Caco-2 (cell line): ENCODE results near the gene GGTLC2. TPM values are rescaled to one million over a fixed set of nuclear protein-coding genes. Genes with fewer than 3 reads are reported as not detected.

Experiments
- BruUV-seq: library from RNA; stranded (reverse); fragments of 400-500 nt; replicated peaks from 2 replicates; lab custom pipeline; 2021; lab: Mats Ljungman, UMichigan
- CTCF ChIA-PET: fragments of 300-600 bp; sonication (Branson Sonifier 250); formaldehyde crosslinking; loops from one replicate; lab custom pipeline; 2022; ENCODE audit warnings: antibody characterized with exemption; lab: Charles Lee
- POLR2A ChIA-PET: fragments of 300-600 bp; sonication (Branson Sonifier 250); formaldehyde crosslinking; loops from one replicate; lab custom pipeline; 2022; ENCODE audit warnings: antibody characterized with exemption; lab: Charles Lee
- DNase-seq, 2 experiments: peaks; one replicate each; pipeline versions ENCODE4 v3.0.0 to v3.0.0-alpha.2; 2020 to 2022
- H3K27me3 ChIP-seq: replicated peaks from 2 replicates; pipeline ENCODE4 v1.6.0; 2011; ENCODE audit warnings: low read length; ENCODE audit not compliant: control insufficient read depth, insufficient read depth
- H3K36me3 ChIP-seq: 2 replicates; pipeline ENCODE4 v1.5.1; 2011; ENCODE audit warnings: low read length; ENCODE audit not compliant: control insufficient read depth, insufficient read depth
- H3K4me1 ChIP-seq: fragments of 250-450 bp; sonication (Bioruptor Pico); 2 replicates; pipeline ENCODE4 v1.5.1; 2020; ENCODE audit warnings: mild to moderate bottlenecking
- H3K4me3 ChIP-seq: 2 replicates; pipeline ENCODE4 v1.5.1; 2011; ENCODE audit warnings: low read depth, mild to moderate bottlenecking, control low read depth, low read length
- H3K9me3 ChIP-seq: fragments of 250-450 bp; sonication (Bioruptor Pico); 2 replicates; pipeline ENCODE4 v1.5.1; 2020; ENCODE audit warnings: mild to moderate bottlenecking, moderate library complexity
- H3K27ac Mint-ChIP-seq: one replicate; pipeline ENCODE4 v1.8.0; 2022; ENCODE audit warnings: mixed read lengths; ENCODE audit not compliant: unreplicated experiment
- H3K27me3 Mint-ChIP-seq: one replicate; pipeline ENCODE4 v1.8.0; 2022; ENCODE audit warnings: mixed read lengths; ENCODE audit not compliant: insufficient read depth, unreplicated experiment
- H3K36me3 Mint-ChIP-seq: one replicate; pipeline ENCODE4 v1.8.0; 2022; ENCODE audit warnings: mild to moderate bottlenecking, mixed read lengths; ENCODE audit not compliant: insufficient read depth, unreplicated experiment
- H3K4me1 Mint-ChIP-seq: one replicate; pipeline ENCODE4 v1.8.0; 2022; ENCODE audit warnings: low read depth, mixed read lengths; ENCODE audit not compliant: unreplicated experiment
- H3K4me3 Mint-ChIP-seq: one replicate; pipeline ENCODE4 v1.8.0; 2022; ENCODE audit warnings: mild to moderate bottlenecking, moderate library complexity, mixed read lengths; ENCODE audit not compliant: unreplicated experiment
- H3K9me3 Mint-ChIP-seq: one replicate; pipeline ENCODE4 v1.8.0; 2022; ENCODE audit warnings: mixed read lengths; ENCODE audit not compliant: unreplicated experiment
- intact Hi-C: fragments of 100-400 bp; cut with micrococcal nuclease; formaldehyde crosslinking; loops from one replicate; pipeline ENCODE4 v1.10.0; 2022; ENCODE audit not compliant: unreplicated experiment
- total RNA-seq: library from RNA; stranded (reverse); gene quantifications from 2 replicates; pipeline ENCODE4 v1.2.3, GENCODE V29; 2022
- TF ChIP-seq, protein P1 (sequence below), 2 experiments: fragments of 200-600 bp in 1 of 2; IDR thresholded peaks; 1 replicate in 1 of 2; 2 replicates in 1 of 2; pipeline versions ENCODE4 v1.5.1 to v1.8.0; 2011 to 2022; ENCODE audit warnings: antibody characterized with exemption in 1 of 2, control low read depth in 1 of 2, inconsistent platforms in 1 of 2, low read depth in 1 of 2, low read length in 1 of 2, mild to moderate bottlenecking in 1 of 2, moderate library complexity in 1 of 2; ENCODE audit not compliant: insufficient read depth in 1 of 2, severe bottlenecking in 1 of 2, unreplicated experiment in 1 of 2

GGTLC2 gene
- total RNA-seq, 1 experiment from 2014 or later: 0.34 TPM

DNA sequence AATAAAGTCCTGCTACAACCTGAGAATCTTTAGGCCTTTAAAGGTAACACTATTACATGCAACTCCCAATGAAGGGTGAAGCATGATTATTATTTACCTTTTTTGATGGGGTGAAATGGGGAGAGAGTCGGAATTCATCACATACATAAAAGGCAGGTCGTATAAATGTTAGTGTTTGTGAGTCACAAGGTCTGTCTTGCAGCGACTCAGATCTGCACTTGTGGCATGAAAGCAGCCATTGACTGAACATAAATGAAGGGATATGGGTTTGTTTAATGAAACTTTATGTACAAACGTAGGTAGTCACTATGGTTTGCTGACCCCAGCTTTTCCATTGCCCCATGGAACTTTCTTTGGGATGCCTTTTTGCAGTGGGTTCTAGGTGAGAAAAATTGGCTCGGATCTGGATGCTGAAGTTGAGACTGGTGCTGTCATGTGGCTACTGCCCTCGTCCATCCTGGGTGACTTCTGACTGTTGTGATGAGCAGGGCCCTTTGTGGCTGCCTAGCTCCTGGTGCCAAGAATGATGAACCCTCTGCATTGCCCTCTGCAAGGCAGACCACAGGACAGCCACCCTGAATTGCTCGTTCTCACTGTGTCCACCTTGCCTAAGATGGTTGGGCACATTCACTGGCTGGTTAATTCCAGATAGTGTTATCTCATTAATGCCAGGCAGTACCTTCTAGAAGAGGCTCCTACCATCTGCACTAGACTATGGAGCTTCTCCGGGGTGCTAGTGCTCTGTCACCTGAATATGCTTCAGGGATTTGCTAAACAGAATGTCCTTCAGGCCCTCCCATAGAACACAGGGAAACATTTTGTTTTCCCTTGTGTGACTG is 11.3 kb downstream of the GGTLC2 start:
- TF ChIP-seq, protein P1, sequence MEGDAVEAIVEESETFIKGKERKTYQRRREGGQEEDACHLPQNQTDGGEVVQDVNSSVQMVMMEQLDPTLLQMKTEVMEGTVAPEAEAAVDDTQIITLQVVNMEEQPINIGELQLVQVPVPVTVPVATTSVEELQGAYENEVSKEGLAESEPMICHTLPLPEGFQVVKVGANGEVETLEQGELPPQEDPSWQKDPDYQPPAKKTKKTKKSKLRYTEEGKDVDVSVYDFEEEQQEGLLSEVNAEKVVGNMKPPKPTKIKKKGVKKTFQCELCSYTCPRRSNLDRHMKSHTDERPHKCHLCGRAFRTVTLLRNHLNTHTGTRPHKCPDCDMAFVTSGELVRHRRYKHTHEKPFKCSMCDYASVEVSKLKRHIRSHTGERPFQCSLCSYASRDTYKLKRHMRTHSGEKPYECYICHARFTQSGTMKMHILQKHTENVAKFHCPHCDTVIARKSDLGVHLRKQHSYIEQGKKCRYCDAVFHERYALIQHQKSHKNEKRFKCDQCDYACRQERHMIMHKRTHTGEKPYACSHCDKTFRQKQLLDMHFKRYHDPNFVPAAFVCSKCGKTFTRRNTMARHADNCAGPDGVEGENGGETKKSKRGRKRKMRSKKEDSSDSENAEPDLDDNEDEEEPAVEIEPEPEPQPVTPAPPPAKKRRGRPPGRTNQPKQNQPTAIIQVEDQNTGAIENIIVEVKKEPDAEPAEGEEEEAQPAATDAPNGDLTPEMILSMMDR (IDR thresholded peaks at IDR 0.05; ENCODE audit: insufficient read depth in 1 of 2, low read depth in 1 of 2, low read length in 1 of 2, severe bottlenecking in 1 of 2, unreplicated experiment in 1 of 2): no peak
- Mint-ChIP-seq H3K9me3 (no peaks in the 10 kb centered on the region), H3K27me3 (no peaks in the 10 kb centered on the region), H3K36me3 (no peaks in the 10 kb centered on the region), H3K4me1 (peaks cover 9% of the 10 kb centered on the region), H3K4me3 (no peak overlapping the region), H3K27ac (no peak overlapping the region)
- Histone ChIP-seq H3K4me3 (no peak overlapping the region), H3K36me3 (no peaks in the 10 kb centered on the region), H3K27me3 (no peaks in the 10 kb centered on the region), H3K4me1 (no peaks in the 10 kb centered on the region), H3K9me3 (no peaks in the 10 kb centered on the region)
- BruUV-seq: no TSS peak
- intact Hi-C loops: no loop called here
- ChIA-PET CTCF (interaction anchor here (0.6 to 1.3 kb wide), 2 partner anchors 11 to 100 kb away, joined by 3 to 5 read pairs; no protein-coding TSS in a partner anchor), POLR2A (no interaction called here)
- DNase-seq: no peak

DNA sequence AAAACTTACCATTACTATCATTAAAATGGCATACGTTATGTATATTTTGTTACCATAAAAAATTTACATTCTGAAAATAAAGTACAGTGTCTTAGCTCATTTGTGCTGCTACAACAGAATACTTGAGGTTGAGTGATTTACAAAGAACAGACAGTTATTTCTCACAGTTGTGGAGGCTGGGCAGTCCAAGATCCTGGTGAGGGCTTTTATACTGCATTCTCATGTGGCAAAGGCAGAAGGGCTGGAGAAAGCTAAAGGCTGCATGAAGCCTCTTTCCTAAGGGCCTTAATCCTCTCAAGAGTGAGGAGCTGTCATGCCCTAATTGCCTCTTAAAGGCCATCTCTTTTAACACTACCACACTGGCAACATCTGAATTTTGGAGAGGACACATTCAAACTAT is 13.3 kb downstream of the GGTLC2 start:
- Mint-ChIP-seq H3K4me3 (no peak overlapping the region), H3K36me3 (no peaks in the 10 kb centered on the region), H3K27ac (no peak overlapping the region), H3K27me3 (no peaks in the 10 kb centered on the region), H3K9me3 (no peaks in the 10 kb centered on the region), H3K4me1 (peaks cover 1% of the 10 kb centered on the region)
- TF ChIP-seq, protein P1 (IDR thresholded peaks at IDR 0.05; ENCODE audit: insufficient read depth in 1 of 2, low read depth in 1 of 2, low read length in 1 of 2, severe bottlenecking in 1 of 2, unreplicated experiment in 1 of 2): no peak
- no peak overlapping the region for H3K4me3 ChIP-seq
- no peaks in the 10 kb centered on the region for H3K9me3 ChIP-seq
- no TSS peak for BruUV-seq
- H3K4me1 ChIP-seq: no peaks in the 10 kb centered on the region
- CTCF ChIA-PET: no interaction called here
- intact Hi-C loops: no loop called here
- no peaks in the 10 kb centered on the region for H3K36me3 ChIP-seq
- DNase-seq: no peak
- no peaks in the 10 kb centered on the region for H3K27me3 ChIP-seq
- POLR2A ChIA-PET: no interaction called here

DNA sequence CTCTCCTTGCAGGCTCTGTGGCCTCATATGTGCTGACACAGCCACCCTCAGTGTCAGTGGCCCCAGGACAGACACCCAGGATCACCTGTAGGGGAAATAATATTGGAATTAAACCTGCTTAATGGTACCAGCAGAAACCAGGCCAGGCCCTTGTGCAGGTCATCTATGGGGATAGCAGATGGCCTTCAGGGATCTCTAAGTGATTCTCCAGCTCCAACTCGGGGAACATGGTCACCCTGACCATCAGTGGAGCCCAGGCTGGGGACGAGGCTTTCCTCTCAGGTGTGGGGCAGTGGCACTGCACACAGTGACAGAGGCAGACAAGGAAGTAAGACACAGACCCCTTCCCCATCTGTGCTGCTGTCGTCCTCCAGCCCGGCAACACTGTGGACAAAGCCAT is 16.9 kb downstream of the GGTLC2 start:
- POLR2A ChIA-PET: no interaction called here
- Histone ChIP-seq H3K27me3 (no peaks in the 10 kb centered on the region), H3K9me3 (no peaks in the 10 kb centered on the region), H3K36me3 (no peaks in the 10 kb centered on the region), H3K4me3 (no peak overlapping the region), H3K4me1 (no peaks in the 10 kb centered on the region)
- intact Hi-C loops: no loop called here
- DNase-seq: no peak
- H3K27ac Mint-ChIP-seq: no peak overlapping the region
- H3K4me1 Mint-ChIP-seq: no peaks in the 10 kb centered on the region
- H3K9me3 Mint-ChIP-seq: no peaks in the 10 kb centered on the region
- no peaks in the 10 kb centered on the region for H3K27me3 Mint-ChIP-seq
- no peak overlapping the region for H3K4me3 Mint-ChIP-seq
- CTCF ChIA-PET: no interaction called here
- no peaks in the 10 kb centered on the region for H3K36me3 Mint-ChIP-seq
- BruUV-seq: no TSS peak
- TF ChIP-seq, protein P1 (IDR thresholded peaks at IDR 0.05; ENCODE audit: insufficient read depth in 1 of 2, low read depth in 1 of 2, low read length in 1 of 2, severe bottlenecking in 1 of 2, unreplicated experiment in 1 of 2): no peak
